Measurements from ENCODE around the gene NID2.

DNA sequence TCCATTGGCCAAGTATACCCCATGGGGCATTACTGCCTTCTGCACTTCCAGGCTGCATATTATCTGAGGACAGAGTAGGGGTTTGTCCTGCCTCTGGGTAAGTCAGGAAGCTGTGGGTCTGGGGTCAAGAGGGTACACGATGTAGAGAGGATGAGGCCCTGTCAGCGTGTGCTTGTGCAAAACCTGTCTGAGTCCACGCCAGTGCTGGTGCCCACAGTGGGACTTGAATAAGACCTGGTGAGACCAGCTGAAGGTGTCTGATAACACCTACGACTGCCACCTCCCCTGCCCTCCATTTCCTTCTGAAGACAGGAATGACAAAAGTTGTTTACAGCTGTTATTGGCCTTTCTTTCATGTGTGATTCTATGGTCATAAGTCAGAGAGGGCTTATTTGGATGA lies 22.1 kb upstream of the NID2 start:
- no peak for TF ChIP-seq EZH2phosphoT487 (IDR thresholded peaks at IDR 0.05; ENCODE audit: borderline replicate concordance, low read length)
- TF ChIP-seq, protein P1, sequence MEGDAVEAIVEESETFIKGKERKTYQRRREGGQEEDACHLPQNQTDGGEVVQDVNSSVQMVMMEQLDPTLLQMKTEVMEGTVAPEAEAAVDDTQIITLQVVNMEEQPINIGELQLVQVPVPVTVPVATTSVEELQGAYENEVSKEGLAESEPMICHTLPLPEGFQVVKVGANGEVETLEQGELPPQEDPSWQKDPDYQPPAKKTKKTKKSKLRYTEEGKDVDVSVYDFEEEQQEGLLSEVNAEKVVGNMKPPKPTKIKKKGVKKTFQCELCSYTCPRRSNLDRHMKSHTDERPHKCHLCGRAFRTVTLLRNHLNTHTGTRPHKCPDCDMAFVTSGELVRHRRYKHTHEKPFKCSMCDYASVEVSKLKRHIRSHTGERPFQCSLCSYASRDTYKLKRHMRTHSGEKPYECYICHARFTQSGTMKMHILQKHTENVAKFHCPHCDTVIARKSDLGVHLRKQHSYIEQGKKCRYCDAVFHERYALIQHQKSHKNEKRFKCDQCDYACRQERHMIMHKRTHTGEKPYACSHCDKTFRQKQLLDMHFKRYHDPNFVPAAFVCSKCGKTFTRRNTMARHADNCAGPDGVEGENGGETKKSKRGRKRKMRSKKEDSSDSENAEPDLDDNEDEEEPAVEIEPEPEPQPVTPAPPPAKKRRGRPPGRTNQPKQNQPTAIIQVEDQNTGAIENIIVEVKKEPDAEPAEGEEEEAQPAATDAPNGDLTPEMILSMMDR (conservative IDR thresholded peaks at IDR 0.05; ENCODE audit: low read depth, low read length) = no peak

All from PC-3 (cell line).